DMS153 (cell line): ENCODE data around the gene SLC8B1.

Experiments
- DNase-seq: peaks from one replicate; lab custom pipeline; 2025; lab: John Stamatoyannopoulos, UW

SLC8B1 gene

DNA sequence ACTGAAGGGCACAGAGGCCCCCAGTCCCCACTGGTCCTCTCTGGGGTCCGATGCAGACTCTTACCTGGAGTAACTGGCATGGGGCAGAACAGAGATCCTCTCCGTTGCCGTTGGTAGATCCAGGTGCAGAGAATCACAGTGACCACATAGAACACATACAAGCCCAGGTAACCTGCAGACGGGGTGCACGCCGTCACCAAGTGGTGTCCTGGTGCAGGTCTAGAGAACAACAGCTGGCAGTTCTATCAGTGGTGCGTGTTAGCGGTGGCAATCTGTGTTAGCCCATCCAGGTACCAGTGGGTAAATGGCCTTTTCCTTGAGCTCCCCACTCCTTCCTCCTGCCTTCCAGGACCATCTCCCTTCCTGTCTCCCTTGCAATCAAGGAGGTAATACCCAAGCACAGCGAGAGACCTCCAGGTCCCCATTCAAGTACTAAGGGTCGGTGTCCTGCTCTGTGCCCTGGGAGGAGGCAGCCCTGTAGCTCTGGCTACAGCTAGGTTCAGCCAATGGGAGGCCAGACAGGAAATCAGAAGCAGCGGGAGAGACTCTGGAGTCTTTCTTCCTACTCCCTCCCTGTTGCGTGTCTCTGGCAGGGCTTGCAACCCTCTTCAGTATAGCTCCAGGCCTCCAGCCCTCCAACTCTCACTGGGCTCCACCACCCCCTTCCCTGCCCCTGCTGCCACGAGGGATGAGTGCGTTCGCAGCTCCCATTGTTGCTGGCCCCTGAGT is 15.8 kb downstream of the SLC8B1 start:
- no peak for DNase-seq

DNA sequence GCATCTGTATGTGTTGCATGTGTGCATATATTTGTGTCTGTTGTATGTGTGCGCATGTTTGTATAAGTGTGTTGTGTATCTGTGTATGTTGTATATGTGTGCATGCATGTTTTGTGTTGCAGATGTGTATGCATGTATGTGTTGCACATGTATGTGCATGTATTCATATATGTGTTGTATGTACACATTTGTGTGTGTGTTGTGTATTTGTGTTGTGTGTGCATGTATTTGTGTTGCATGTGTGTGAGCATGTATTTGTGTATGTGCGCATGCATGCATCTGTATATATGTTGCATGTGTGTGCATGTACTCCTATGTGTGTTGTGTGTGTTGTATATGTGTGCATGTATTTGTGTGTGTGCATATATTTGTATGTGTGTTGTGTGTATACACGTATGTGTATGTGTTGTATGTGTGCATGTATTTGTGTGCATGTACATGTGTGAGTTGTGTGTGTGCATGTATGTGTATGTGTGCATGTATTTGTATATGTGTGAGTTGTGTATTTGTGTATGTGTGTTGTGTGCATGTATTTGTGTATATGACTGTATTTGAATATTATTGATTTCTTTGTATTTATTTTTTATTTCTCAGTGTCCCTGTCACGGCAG is 16.8 kb downstream of the SLC8B1 start:
- no peak for DNase-seq

GRCh38 chr12:113317122-113317521 is 17.8 kb downstream of the SLC8B1 start:
- DNase-seq: no peak

DNA sequence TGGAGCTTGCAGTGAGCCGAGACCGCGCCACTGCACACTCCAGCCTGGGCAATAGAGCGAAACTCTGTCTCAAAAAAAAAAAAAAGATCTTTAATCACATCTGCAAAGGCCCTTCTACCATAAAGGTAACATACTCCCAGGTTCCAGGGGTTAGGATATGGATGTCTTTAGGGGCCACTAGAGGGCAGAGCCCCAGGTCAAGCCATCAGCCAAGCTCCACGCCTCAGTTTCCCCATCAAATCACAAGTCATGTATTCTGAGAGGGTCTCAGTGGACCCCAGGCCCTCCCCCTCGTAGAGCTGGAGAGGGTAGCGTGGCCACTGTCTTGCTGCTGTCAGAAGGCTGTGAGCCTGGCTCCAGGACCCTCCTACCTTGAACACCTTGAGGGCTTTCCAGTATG is 18.8 kb downstream of the SLC8B1 start:
- DNase-seq: no peak

GRCh38 chr12:113315358-113315757 is 19.6 kb downstream of the SLC8B1 start:
- no peak for DNase-seq

GRCh38 chr12:113314121-113314529 is 20.8 kb downstream of the SLC8B1 start:
- no peak for DNase-seq

DNA sequence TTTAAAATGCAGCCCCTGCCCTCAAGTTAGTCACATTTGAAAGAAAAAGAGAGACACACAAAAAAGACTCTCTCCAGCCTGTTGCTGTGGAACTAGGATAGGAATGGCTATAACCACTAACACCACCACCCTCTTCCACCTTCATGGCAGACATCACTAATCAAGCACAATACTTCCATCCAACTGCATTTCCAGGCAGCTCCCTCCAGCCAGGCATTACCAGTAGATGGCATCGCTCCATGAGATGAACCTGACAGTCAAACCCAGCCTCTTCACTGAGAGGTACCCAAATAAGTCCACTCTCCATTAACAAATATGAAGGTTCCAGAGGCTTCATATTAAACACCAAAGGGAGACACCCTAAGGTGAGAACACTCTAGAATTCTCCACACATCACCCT is 24.4 kb downstream of the SLC8B1 start:
- no peak for DNase-seq

DNA sequence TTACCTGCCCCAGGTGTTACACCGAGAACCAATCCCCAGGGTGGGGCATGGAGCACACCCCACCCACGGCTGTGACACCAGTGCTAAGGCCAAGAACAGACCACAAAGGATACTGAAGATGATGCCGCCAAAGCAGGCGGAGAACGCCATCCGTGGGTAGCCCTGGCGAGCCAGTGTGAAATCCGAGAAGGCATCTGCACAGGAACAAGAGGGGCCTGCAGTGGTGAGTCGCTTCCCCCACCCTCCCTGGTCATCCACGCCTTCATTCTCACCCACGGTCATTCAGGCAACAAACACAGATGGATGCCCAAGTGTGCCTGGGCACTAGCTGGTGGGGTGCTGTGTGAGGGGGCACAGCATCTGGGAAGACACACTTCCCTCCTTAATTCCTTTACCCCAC is 28.5 kb downstream of the SLC8B1 start:
- no peak for DNase-seq

GRCh38 chr12:113305281-113305856 is 29.5 kb downstream of the SLC8B1 start:
- DNase-seq: no peak

GRCh38 chr12:113302886-113303640 is 31.8 kb downstream of the SLC8B1 start:
- DNase-seq: peak; percentile 38

GRCh38 chr12:113302466-113302865 is 32.4 kb downstream of the SLC8B1 start:
- DNase-seq: no peak

GRCh38 chr12:113301811-113302210 is 33.1 kb downstream of the SLC8B1 start:
- DNase-seq: no peak

- DNase-seq: peak; percentile 7
These were observed 35.2 kb downstream of the SLC8B1 start for GRCh38 chr12:113299619-113300237.

DNA sequence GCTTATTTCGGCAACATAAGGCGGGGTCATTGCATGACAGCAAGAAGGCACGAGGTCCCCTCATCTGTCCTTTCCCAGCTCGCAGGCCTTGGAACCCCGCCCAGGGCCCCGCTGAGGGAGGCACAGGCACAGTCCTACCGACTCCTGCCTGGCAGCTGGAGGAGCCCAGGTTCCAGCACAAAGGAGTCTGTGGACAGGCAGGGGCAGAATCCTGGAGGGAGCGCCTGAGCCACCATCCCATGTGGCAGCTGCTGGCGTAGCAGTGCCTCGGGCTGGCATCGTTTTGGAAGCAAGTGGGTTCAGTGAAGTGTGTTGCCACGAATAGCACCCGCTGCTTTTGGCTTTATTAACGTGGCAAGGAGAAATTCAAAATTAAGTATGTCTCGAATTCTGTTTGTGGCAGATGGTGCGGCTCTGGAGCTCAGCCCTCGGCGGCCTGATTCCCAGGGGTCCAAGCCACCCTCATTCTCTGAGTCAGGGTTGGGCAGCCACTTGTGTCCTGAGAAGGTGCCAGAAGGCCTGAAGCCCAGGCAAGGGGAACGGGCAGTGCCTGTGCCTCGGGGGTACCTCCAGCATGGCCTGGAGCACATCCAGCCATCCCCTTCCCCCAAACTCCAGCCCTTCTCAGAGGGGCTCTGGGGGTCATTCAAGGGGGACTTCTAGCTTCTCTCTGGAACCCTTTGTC is 35.9 kb downstream of the SLC8B1 start:
- peak; percentile 4 for DNase-seq

GRCh38 chr12:113298472-113298817 is 36.5 kb downstream of the SLC8B1 start:
- no peak for DNase-seq

- peak; percentile 53 for DNase-seq
These were observed 37.1 kb downstream of the SLC8B1 start for GRCh38 chr12:113297621-113298471.

GRCh38 chr12:113297214-113297587 is 37.7 kb downstream of the SLC8B1 start:
- no peak for DNase-seq

GRCh38 chr12:113296557-113297213 is 38.2 kb downstream of the SLC8B1 start:
- no peak for DNase-seq

- DNase-seq: no peak
These were observed 38.9 kb downstream of the SLC8B1 start for GRCh38 chr12:113295886-113296556.

GRCh38 chr12:113293100-113293499 is 41.8 kb downstream of the SLC8B1 start:
- DNase-seq: no peak
